Adrenal gland (tissue), 12 donors: ENCODE data around the gene MPDZ. TPM values are rescaled to one million over a fixed set of nuclear protein-coding genes. Genes with fewer than 3 reads are reported as not detected.

ENCODE experiments used
- DNase-seq, 7 donors: peaks; one replicate each; pipeline ENCODE4 v3.0.0-alpha.2; 2019 to 2020
- H3K27ac ChIP-seq, 5 donors: fragments of 200-600 bp; sonication (generic) in 4 of 5; 1 replicate in 3 of 5; 2 replicates in 2 of 5; pipeline versions ENCODE4 v1.5.1 to v1.8.0; 2016 to 2020; ENCODE audit warnings: mild to moderate bottlenecking in 1 of 5
- H3K27me3 ChIP-seq: fragments of 200-600 bp; 2 replicates; pipeline ENCODE4 v1.8.0; 2021
- H3K36me3 ChIP-seq, 2 donors: fragments of 200-600 bp; replicated peaks in 1 of 2; 1 replicate in 1 of 2; 2 replicates in 1 of 2; pipeline versions ENCODE4 v1.5.1 to v1.8.0; 2018 to 2022
- H3K4me1 ChIP-seq, 2 donors: fragments of 200-600 bp; replicated peaks in 1 of 2; 1 replicate in 1 of 2; 2 replicates in 1 of 2; pipeline versions ENCODE4 v1.5.1 to v1.8.0; 2018 to 2021
- H3K4me3 ChIP-seq, 4 donors: fragments of 200-600 bp; sonication (generic) in 3 of 4; one replicate each; pipeline ENCODE4 v1.5.1; 2016 to 2018
- H3K9me3 ChIP-seq, 3 donors: fragments of 200-600 bp; sonication (generic) in 1 of 3; replicated peaks in 1 of 3; 1 replicate in 2 of 3; 2 replicates in 1 of 3; pipeline versions ENCODE4 v1.5.1 to v1.8.0; 2016 to 2021
- POLR2A ChIP-seq, 2 donors: fragments of 450-650 bp; IDR thresholded peaks; one replicate each; pipeline ENCODE4 v1.6.1; 2017; ENCODE audit warnings: antibody characterized with exemption in 2 of 2, mild to moderate bottlenecking in 2 of 2, moderate library complexity in 1 of 2
- WGBS, 4 donors: extraction: QIAGEN DNeasy Blood & Tissue Kit in 2 of 4; methylation state at CpG; one replicate each; pipeline versions ENCODE4 v1.1.5 to v1.1.7; 2013 to 2017; 5-methylcytosine and 5-hydroxymethylcytosine counted together
- intact Hi-C, 2 donors: fragments of 100-400 bp; cut with DNase I; formaldehyde crosslinking; loops; one replicate each; pipeline versions ENCODE4 v1.14.1 to v1.15.0; 2022 to 2023
- polyA plus RNA-seq, 3 donors: library from polyadenylated mRNA; stranded (reverse); fragments of 200-250 nt in 2 of 3; fragments of 350-450 nt in 1 of 3; fragmentation: Illumina TruSeq in 1 of 3; extraction: RNeasy Lipid Tissue Mini Kit (QIAGEN cat#74804) in 1 of 3; gene quantifications; one replicate each; pipeline ENCODE4 v1.2.3, GENCODE V29; 2013 to 2014
- total RNA-seq, 9 donors: library from RNA; depleted of rRNA in 4 of 9; stranded (reverse); fragments of >200 nt in 4 of 9; fragments of 120-200 nt in 1 of 9; fragmentation: NEBNext Ultra II Directional in 1 of 9; extraction: Animal tissue kit (Norgen Biotek cat#: 25700) in 1 of 9; gene quantifications; one replicate each; pipeline versions ENCODE4 v1.1.0 to v1.2.4, GENCODE V29; 2013 to 2023
- TF ChIP-seq, protein P1 (sequence below), 6 experiments: fragments of 450-650 bp in 4 of 6; fragments of 200-600 bp in 2 of 6; sonication (generic) in 1 of 6; IDR thresholded peaks; 1 replicate in 5 of 6; 2 replicates in 1 of 6; pipeline versions ENCODE4 v1.5.1 to v1.8.0; 2016 to 2021; ENCODE audit warnings: antibody characterized with exemption in 6 of 6, mild to moderate bottlenecking in 2 of 6, moderate library complexity in 1 of 6
- donor health status: healthy with polysubstance abuse.
- donor health status: Bipolar disorder and iron deficiency.
- donor health status: DM: yes; HTN: yes; CAD: no.
- donor health status: DM: no; HTN: no; CAD: no.
- donor health status: DM: no; HTN: no; CAD: no.
- donor health status: DM: yes; HTN: yes; CAD: no.

MPDZ gene
- total and polyA plus RNA-seq, 12 donors, result 10.7 to 46.0 (median 27.7) TPM

DNA sequence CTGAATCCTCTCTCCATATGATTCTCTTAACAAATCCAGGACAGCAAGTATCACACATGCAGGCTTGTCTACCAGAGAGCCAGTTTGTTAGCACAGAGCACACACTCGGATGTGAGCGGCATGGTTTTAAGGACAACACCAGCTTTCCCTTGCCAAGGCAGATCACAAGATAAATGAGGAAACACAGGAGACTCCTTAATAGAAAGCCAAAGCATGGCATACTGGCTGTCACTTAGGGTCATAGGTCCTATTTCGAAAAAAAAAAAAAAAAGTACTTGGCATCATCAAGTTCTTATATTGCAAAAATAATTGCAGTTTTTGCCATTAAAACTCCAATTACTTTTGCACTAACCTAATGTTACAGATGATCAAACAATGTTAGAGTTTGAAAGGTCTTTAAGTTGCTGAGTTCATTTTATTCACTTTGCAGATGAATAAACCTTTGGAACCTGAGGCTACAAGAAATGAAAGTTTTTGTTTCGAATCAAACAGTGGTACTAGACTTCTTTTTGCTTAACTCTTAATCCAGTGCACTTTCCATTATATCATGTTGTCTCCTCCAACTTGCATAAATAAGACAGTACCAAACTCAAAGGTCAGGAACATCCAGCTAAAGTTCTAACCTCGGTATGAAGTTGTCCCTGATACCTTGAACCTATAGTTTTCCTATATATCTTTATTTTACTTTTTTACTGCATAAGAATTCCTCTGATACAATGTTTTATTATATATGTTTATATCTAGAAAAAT, 138.5 kb downstream of the MPDZ start:
- DNase-seq, result no peak
- 77 to 82% (median 78%) methylated on average over 5 of the region's 5 CpGs for WGBS, 4 donors
- H3K9me3 ChIP-seq, result no peaks in the 10 kb centered on the region
- H3K4me1 ChIP-seq, result no peaks in the 10 kb centered on the region
- peaks cover 0 to 4% of the 10 kb centered on the region in 2 donors for H3K36me3 ChIP-seq
- no peak overlapping the region for H3K4me3 ChIP-seq
- intact Hi-C loops, result no loop called here
- no peak overlapping the region for H3K27ac ChIP-seq
- H3K27me3 ChIP-seq, result no peaks in the 10 kb centered on the region
- no peak for TF ChIP-seq POLR2A (IDR thresholded peaks at IDR 0.05)
- TF ChIP-seq, protein P1, sequence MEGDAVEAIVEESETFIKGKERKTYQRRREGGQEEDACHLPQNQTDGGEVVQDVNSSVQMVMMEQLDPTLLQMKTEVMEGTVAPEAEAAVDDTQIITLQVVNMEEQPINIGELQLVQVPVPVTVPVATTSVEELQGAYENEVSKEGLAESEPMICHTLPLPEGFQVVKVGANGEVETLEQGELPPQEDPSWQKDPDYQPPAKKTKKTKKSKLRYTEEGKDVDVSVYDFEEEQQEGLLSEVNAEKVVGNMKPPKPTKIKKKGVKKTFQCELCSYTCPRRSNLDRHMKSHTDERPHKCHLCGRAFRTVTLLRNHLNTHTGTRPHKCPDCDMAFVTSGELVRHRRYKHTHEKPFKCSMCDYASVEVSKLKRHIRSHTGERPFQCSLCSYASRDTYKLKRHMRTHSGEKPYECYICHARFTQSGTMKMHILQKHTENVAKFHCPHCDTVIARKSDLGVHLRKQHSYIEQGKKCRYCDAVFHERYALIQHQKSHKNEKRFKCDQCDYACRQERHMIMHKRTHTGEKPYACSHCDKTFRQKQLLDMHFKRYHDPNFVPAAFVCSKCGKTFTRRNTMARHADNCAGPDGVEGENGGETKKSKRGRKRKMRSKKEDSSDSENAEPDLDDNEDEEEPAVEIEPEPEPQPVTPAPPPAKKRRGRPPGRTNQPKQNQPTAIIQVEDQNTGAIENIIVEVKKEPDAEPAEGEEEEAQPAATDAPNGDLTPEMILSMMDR (IDR thresholded peaks at IDR 0.05), result no peak

DNA sequence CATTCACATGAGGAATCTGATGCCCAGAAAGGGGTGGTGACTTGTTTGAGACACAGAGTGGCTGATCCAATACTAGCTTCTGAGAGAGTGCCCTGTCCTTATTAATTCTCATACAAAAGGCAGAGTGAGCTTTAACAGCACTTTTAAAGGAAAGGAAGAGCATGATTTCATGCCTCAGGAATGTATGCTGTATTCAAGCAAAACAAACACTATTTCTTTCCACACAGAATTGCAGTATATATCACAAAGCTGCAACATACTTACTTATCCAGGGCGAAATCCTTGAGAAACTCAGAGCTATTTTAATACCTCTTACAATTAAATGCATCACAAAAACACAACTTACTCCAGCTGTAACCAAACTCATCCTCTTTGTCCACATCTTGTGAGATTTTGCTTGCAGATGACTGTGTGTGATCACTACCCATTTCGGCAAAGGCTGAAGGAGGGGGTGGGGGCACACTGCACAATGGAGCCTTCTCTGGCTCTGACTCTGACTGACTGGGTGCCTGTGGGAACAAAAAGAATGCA, 139.8 kb downstream of the MPDZ start:
- no peak overlapping the region for H3K27ac ChIP-seq
- H3K9me3 ChIP-seq, result no peaks in the 10 kb centered on the region
- intact Hi-C loops, result no loop called here
- no peak for TF ChIP-seq POLR2A (IDR thresholded peaks at IDR 0.05)
- TF ChIP-seq, protein P1 (IDR thresholded peaks at IDR 0.05), result no peak
- no peaks in the 10 kb centered on the region for H3K27me3 ChIP-seq
- no peak for DNase-seq
- peaks cover 0 to 14% of the 10 kb centered on the region in 2 donors for H3K36me3 ChIP-seq
- H3K4me3 ChIP-seq, result no peak overlapping the region
- H3K4me1 ChIP-seq, result no peaks in the 10 kb centered on the region
- WGBS, 4 donors, result 54 to 74% (median 62%) methylated on average over 2 of the region's 2 CpGs

DNA sequence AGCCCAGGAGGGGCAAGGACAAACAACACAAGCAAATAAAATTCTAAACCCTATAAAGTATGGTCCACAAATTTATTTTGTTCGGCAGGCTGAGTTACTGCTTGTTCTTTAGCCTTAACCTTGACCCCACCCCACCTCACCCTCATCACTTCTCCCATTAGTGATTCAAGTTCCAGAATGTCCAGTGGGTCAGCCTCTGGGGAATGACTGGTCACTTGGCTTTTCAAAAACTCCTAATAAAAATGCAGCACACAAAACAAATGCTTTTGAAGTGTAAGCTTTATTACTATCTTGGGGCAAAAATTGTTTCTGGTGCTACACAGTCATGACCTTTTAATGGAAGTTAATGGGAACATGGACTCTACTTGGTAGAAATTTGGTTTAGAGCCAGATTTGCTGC, 142.1 kb downstream of the MPDZ start:
- 18 to 37% (median 25%) methylated on average over 1 of the region's 1 CpG for WGBS, 4 donors
- Histone ChIP-seq H3K4me3 (no peak overlapping the region), H3K27me3 (no peaks in the 10 kb centered on the region), H3K36me3 (peaks cover 0 to 22% of the 10 kb centered on the region in 2 donors), H3K9me3 (no peaks in the 10 kb centered on the region), H3K27ac (no peak overlapping the region), H3K4me1 (no peaks in the 10 kb centered on the region)
- TF ChIP-seq, protein P1 (IDR thresholded peaks at IDR 0.05), result no peak
- TF ChIP-seq POLR2A (IDR thresholded peaks at IDR 0.05), result no peak
- intact Hi-C loops, result no loop called here
- DNase-seq, result peak in 3 of 7 donors; percentile 17 to 23 (median 22)

DNA sequence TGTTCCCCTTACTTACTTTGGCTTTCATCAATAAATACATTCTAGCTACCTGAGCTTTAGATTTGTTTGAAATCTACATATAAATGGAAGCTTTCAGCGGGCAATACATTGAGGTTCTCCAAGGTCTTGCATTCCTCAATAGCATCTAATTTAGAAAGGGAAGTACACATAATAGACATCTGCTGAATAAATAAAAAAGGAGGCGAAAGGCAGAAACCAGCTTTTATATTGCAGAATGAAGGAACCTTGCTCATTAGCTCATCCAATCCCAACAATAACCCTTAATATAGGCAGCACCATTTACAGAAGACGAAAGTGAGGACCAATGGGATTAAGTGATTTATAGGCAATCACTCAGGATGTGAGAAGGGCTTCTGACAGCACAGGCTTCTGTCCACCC, 147.5 kb downstream of the MPDZ start:
- no peaks in the 10 kb centered on the region for H3K27me3 ChIP-seq
- no peak overlapping the region for H3K27ac ChIP-seq
- WGBS, 4 donors, result 92 to 98% (median 95%) methylated on average over 3 of the region's 3 CpGs
- no peaks in the 10 kb centered on the region for H3K4me1 ChIP-seq
- H3K4me3 ChIP-seq, result no peak overlapping the region
- intact Hi-C loops, result no loop called here
- H3K36me3 ChIP-seq, result peaks cover 0 to 22% of the 10 kb centered on the region in 2 donors
- no peaks in the 10 kb centered on the region for H3K9me3 ChIP-seq
- DNase-seq, result no peak
- no peak for TF ChIP-seq POLR2A (IDR thresholded peaks at IDR 0.05)
- TF ChIP-seq, protein P1 (IDR thresholded peaks at IDR 0.05), result no peak
